ENCODE data around the gene NADK2. TPM values are rescaled to one million over a fixed set of nuclear protein-coding genes. Genes with fewer than 3 reads are reported as not detected.

The NADK2 gene
- total RNA-seq, 4 donors from 2014 or later: 44.6 to 74.8 (median 59.5) TPM

GRCh38 chr5:36270876-36271575, 29.3 kb upstream of the NADK2 start:
- intact Hi-C loops (cut with DNase I): no loop called here
- Histone ChIP-seq H3K4me3 (no peak overlapping the region), H3K36me3 (no peaks in the 10 kb centered on the region), H3K27me3 (no peaks in the 10 kb centered on the region), H3K4me1 (peaks cover 0 to 10% (median 2%) of the 10 kb centered on the region in 4 donors), H3K27ac (replicated peaks in 1 of 4) (no peak overlapping the region), H3K9me3 (no peaks in the 10 kb centered on the region)
- TF ChIP-seq EP300 (IDR thresholded peaks at IDR 0.05) (no peak), CTCF (IDR thresholded peaks at IDR 0.05) (no peak), POLR2A (IDR thresholded peaks at IDR 0.05; ENCODE audit: low read depth) (no peak), POLR2AphosphoS5 (IDR thresholded peaks at IDR 0.05) (no peak)
- WGBS: 77% methylated on average over 3 of the region's 3 CpGs
- no peak for DNase-seq (ENCODE audit: extremely low spot score)

GRCh38 chr5:36270175-36270574, 28.4 kb upstream of the NADK2 start:
- intact Hi-C loops (cut with DNase I): no loop called here
- H3K9me3 ChIP-seq: no peaks in the 10 kb centered on the region
- no peak for DNase-seq (ENCODE audit: extremely low spot score)
- no peaks in the 10 kb centered on the region for H3K36me3 ChIP-seq
- no peak overlapping the region for H3K27ac ChIP-seq (replicated peaks in 1 of 4)
- H3K4me1 ChIP-seq: peaks cover 0 to 10% (median 2%) of the 10 kb centered on the region in 4 donors
- no peak overlapping the region for H3K4me3 ChIP-seq
- no peak for TF ChIP-seq EP300 (IDR thresholded peaks at IDR 0.05)
- no peak for TF ChIP-seq POLR2A (IDR thresholded peaks at IDR 0.05; ENCODE audit: low read depth)
- TF ChIP-seq POLR2AphosphoS5 (IDR thresholded peaks at IDR 0.05): no peak
- TF ChIP-seq CTCF (IDR thresholded peaks at IDR 0.05): no peak
- WGBS: 89% methylated on average over 3 of the region's 3 CpGs
- H3K27me3 ChIP-seq: no peaks in the 10 kb centered on the region

GRCh38 chr5:36269478-36269877, 27.8 kb upstream of the NADK2 start:
- Histone ChIP-seq H3K4me1 (peaks cover 0 to 8% (median 2%) of the 10 kb centered on the region in 4 donors), H3K36me3 (no peaks in the 10 kb centered on the region), H3K27ac (replicated peaks in 1 of 4) (no peak overlapping the region), H3K27me3 (no peaks in the 10 kb centered on the region), H3K9me3 (no peaks in the 10 kb centered on the region), H3K4me3 (no peak overlapping the region)
- no peak for TF ChIP-seq EP300 (IDR thresholded peaks at IDR 0.05)
- no peak for TF ChIP-seq POLR2AphosphoS5 (IDR thresholded peaks at IDR 0.05)
- TF ChIP-seq CTCF (IDR thresholded peaks at IDR 0.05): no peak
- TF ChIP-seq POLR2A (IDR thresholded peaks at IDR 0.05; ENCODE audit: low read depth): no peak
- intact Hi-C loops (cut with DNase I): loop anchor here (5.0 kb wide), 1 partner anchor 128 kb away; no protein-coding TSS in a partner anchor
- no peak for DNase-seq (ENCODE audit: extremely low spot score)

GRCh38 chr5:36267905-36268304, 26.2 kb upstream of the NADK2 start:
- intact Hi-C loops (cut with DNase I): loop anchor here (5.0 kb wide), 1 partner anchor 129 kb away; no protein-coding TSS in a partner anchor
- Histone ChIP-seq H3K27me3 (no peaks in the 10 kb centered on the region), H3K4me3 (no peak overlapping the region), H3K27ac (replicated peaks in 1 of 4) (no peak overlapping the region), H3K9me3 (no peaks in the 10 kb centered on the region), H3K36me3 (no peaks in the 10 kb centered on the region), H3K4me1 (no peaks in the 10 kb centered on the region)
- TF ChIP-seq POLR2AphosphoS5 (IDR thresholded peaks at IDR 0.05): no peak
- TF ChIP-seq EP300 (IDR thresholded peaks at IDR 0.05): no peak
- TF ChIP-seq POLR2A (IDR thresholded peaks at IDR 0.05; ENCODE audit: low read depth): no peak
- 93% methylated on average over 3 of the region's 3 CpGs for WGBS
- no peak for DNase-seq (ENCODE audit: extremely low spot score)

GRCh38 chr5:36264202-36264760, 22.6 kb upstream of the NADK2 start:
- intact Hi-C loops (cut with DNase I): loop anchor here (2.0 kb wide), 1 partner anchor 41 kb away; no protein-coding TSS in a partner anchor
- H3K9me3 ChIP-seq: no peaks in the 10 kb centered on the region
- WGBS: 91% methylated on average over 4 of the region's 4 CpGs

More at GRCh38 chr5:36264202-36264760, 22.6 kb upstream of the NADK2 start:
- no peak for TF ChIP-seq EP300 (IDR thresholded peaks at IDR 0.05)
- no peak overlapping the region for H3K27ac ChIP-seq (replicated peaks in 1 of 4)
- H3K4me3 ChIP-seq: no peak overlapping the region
- peaks cover 0 to 5% (median 0%) of the 10 kb centered on the region in 4 donors for H3K36me3 ChIP-seq
- no peak for DNase-seq (ENCODE audit: extremely low spot score)
- H3K27me3 ChIP-seq: no peaks in the 10 kb centered on the region
- no peaks in the 10 kb centered on the region for H3K4me1 ChIP-seq
